Kasumi-1 (cell line): ENCODE results near the gene ZDHHC8.

Experiments used
- DNase-seq, 2 experiments: peaks; one replicate each; lab custom pipeline; 2025; lab: John Stamatoyannopoulos, UW

ZDHHC8 gene

GRCh38 chr22:20160041-20160440 lies 28.4 kb downstream of the ZDHHC8 start:
- DNase-seq, result no peak

DNA sequence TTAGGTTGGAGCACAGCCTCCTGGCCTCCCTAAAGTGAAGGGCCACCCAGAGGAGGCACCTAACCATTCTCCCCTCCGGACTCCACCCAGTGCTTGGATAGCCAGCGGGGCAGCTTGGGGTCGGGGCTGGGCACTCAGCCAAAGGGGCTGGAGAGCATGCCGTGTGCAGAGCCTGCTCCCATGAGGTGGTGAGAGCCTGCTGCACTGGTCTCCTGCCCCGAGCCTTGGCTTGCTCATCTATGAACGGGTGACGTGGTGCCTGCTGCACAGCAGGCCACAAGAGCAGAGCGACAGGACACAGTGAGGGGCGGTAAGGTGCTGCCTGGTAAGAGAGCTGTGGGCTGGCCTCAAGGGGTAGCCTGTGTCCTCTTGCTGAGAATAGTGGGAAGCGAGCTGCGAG lies 33.3 kb downstream of the ZDHHC8 start:
- DNase-seq, result no peak

DNA sequence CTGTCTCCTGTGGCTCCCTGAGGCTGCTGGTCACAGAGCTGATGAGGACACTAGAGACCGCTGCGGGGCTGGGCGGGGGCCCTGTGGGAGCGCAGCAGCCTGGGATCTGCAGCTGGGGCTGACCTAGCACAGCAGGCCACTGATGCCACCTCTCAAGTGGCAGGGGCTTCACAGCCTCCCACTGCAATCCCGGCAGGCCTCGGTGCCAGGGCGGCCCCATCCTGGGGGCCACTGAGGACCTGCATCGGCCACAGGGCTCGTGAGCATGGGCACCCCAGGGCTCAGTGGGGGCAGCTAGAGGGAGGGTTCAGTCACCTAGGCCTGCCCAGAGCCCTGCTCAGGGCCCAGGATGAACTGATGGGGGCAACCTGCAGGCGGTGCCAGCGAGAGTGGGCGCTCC lies 33.8 kb downstream of the ZDHHC8 start:
- DNase-seq, result no peak

DNA sequence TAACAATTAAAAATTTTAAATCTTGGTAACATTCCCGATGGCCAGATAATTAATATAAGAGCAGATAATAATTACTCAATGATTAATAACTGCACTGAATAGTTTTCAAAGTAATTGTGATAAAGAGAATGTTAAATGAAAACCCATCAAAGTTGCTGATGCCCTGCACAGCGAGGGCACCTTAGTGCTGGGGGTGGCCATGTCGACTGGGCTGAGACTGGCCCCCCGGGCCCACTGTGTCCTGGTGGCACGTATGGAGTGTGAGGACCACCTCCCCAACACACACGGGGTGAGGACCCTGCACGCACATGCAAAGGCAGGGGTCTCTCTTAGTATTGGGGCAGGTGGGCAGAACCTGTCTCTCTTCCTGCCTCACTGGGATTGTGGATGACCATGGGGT lies 34.3 kb downstream of the ZDHHC8 start:
- DNase-seq, result no peak

DNA sequence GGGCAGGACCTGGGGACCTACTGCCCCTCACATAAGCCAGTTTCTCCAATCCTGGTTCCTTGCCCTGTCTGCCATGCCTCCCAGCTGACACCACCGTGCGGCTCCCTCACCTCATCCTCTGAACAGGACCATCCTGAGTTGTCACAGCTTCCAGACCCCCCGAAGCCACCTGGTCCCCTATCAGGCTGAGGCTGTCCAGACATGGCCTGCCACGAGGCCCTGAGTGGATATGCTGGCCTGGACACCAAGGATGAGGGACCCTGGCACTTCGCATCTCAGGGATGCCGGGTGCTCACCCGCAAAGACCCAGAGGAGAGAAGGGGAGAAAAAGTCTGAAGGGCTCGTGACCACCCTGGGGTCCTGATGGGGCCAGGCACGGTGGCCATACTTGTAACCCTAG lies 35.1 kb downstream of the ZDHHC8 start:
- DNase-seq, result no peak

DNA sequence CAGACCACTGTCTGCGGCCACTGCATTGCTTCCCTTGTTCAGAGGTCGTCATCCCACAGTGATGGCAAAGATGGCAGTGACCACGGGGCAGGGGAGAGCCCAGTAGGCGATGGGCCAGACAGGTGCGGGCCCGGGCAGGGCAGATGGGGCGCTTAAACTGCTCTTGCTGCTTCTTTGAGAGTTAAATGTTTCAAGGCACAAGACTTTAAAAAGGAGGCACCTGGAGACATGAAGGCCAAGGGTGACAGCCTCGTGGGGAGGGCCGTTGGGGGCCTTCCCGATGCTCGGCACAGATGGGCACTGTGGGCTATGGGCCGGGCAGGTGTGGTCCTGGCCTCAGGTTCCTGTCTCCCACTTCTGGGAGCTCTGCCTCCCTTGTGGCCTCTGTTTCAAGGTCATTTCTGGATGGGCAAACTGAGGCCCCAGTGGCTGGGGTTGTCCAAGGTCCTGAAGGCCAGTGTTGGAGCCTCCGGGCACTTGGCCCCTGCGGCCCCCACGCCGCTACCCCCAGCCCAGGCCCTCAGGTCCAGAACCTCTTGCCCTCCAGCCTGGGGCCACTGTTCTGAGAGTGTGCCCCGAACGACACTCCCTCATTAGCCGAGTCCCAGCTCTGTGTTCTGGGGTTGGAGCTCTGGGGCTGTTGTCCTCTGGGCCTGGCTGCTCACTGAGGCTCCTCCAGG lies 36.2 kb downstream of the ZDHHC8 start:
- no peak for DNase-seq

DNA sequence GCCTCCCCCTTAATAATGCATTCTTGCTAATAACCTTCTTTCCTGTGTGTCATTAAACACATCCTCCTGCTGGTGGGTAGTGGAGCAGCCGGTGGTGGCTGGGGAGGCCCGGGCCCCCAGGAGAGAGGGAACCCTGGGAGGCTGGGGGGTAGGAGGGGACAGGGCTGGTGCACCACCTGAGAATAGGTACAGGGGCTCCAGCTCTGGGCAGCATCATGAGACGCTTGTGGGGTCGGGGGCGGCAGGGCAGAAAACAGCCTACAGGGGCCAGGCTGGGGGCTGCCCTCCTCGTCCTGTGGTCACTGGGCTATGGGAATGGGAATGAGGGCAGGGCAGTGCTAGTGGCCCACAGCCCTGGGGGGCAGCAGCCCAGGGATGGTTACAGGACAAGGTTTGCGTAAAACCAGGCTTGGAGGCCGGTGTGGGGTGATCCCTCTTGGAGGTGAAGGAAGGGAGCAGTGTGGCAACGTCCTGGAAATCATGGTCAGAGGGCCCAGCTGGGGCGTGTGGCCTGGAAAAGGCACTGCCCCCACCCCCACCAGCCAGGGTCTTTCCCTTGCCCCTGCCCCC lies 37.7 kb downstream of the ZDHHC8 start:
- DNase-seq, result no peak

- DNase-seq, result no peak
Measured at GRCh38 chr22:20170170-20170569, 38.6 kb downstream of the ZDHHC8 start.

- DNase-seq, result no peak
Measured at GRCh38 chr22:20171288-20172140, 39.9 kb downstream of the ZDHHC8 start.

- DNase-seq, result no peak
Measured at GRCh38 chr22:20172141-20172613, 40.6 kb downstream of the ZDHHC8 start.

DNA sequence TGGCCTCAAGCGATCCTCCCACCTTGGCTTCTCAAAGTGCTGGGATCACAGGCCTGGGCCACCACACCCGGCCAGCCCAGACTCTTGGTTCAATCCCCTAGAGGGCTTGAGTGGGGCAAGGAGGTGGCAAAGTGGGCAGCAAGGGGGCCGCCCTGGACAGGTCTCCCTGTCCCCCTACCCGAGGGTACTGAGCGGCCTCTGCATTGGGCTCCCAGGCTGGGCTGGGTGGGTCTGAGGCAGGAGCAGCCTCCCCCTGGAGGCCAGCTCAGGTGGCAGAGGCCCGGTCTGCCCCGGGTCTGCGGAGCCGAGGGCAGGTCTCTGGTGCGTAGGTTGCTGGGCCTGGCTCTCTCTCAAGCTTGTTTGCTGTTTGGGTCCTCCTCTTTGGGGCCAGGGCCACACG lies 41.6 kb downstream of the ZDHHC8 start:
- DNase-seq, result no peak

DNA sequence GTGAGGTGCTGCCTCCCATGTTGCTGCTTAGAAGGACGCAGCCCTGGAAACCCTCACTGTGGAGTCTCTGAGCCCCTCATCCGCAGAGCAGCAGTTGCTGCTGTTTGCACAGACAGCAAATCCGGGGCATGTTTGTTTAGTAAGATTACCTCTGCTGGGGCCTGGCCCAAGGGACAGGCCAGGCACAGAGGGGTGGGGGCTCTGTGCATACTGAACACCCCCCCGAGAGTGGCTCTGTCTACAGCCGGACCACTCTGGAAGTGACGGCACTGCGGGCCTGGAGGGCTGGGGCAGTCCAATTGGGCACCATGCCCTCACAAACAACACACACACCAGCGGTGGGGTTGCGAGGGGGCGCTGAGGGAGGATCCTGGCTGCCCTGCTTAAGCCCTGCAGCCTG lies 42.2 kb downstream of the ZDHHC8 start:
- DNase-seq, result no peak

DNA sequence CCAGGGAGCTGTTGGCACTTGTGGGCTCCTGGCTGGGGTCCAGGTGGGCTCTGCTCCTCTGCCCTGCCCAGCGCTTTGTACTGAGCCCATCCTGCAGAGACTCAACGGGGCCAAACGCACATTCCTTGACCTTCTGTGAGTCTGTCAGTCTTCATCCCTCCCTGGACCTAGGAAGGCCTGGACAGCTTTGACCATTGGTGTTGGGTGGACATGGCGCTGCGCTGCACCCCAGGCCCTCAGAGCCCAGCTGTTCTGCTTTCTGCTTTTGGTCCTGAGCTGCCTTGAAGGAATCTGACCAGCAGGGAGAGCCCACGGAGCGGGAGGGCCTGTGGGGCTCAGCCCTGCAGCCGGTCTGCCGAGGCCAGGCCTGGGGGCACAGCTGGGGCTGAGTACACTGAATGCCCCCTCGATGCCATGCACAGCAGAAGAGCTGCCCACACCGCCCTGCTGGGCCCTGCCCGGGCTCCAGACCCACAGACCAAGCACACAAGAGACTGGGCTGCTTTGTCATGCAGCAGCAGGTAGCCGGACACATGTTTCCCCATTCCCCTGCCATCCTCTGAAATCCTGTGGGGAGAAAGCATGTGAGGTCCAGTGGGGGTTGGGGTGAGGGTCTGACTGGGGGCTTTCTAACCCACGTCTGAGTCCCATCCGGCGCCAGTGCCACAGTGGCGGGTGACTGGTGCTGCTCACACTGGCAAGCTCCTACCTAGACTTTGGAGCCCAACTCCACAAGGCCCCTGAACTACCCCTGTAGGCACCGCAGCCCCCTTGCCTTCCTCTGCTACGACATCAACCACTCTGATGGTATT lies 43.4 kb downstream of the ZDHHC8 start:
- peak in 1 of 2 experiments; percentile 23 for DNase-seq

- no peak for DNase-seq
Measured at GRCh38 chr22:20175597-20175900, 43.9 kb downstream of the ZDHHC8 start.

DNA sequence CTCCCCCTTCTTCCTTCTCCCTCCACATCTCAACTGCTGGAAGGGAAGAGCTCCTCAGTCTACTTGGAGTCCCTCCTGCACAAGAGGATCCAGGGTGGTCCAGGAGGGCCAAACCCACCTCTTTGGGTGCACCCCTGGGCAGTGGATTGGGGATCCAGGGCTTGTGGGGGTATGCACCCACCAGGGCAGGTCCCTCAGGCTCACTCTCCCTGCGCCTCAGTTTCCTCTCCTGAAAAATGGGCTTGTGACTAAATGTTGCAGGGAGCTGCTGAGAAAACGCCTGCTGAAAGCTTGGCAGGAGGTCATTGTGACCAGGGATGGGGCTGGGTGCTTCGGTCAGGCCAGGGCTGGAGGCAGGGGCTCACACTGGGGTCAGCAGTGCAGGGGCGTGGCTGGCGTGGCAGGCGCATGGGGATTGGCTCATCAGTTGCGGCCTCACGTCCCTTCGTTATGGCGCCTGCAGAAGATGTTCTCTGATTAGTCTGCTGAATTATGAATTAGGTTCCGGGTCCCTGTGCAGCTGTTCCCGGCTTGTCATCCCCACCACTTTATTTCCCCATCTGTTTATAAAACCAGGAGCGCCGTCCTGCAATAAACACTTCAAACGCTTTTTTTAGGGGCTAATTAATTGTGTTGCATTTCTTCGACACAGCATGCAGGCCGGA lies 44.9 kb downstream of the ZDHHC8 start:
- DNase-seq, result no peak

GRCh38 chr22:20177217-20177911 lies 45.8 kb downstream of the ZDHHC8 start:
- DNase-seq, result no peak

GRCh38 chr22:20178075-20178914 lies 46.7 kb downstream of the ZDHHC8 start:
- DNase-seq, result no peak

- no peak for DNase-seq
Measured at GRCh38 chr22:20178915-20179227, 47.3 kb downstream of the ZDHHC8 start.

DNA sequence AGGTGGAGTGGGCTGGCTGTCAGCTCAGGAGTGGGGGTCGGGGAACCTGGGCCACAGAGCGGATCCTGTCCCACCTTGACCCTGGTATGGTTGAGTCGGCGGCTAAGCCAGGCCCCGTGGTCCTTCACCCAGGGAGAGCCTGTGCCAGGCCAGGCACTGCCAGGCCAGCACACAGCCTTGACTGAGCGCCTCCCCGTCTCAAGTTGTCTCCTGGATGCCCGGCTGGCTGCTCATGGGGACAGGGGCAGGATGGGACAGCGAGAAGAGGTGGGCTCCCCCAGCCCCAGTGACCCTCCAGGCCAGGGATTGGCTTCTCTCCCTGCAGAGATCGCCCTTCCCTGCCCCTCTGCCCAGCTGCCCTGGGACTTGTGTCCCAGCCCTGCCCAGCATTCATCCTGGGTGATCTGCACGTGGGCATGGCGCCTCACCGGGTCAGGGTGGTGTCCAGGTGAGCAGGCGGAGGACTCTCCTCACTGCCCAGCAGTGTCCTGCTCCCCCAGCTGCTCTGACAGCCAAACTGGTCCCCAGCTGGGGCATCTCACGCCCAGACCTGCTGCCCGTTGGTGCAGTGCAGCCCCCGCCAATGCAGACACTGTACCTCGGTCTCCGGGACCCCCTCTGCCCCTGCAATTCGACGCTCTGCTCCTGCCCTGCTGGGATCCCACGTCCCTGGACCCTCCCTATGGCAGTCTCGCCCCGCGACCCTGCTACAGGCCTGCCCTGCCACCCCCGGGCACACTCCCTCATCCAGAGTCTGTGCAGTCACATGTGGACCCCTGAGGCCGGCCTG lies 48.0 kb downstream of the ZDHHC8 start:
- DNase-seq, result no peak

GRCh38 chr22:20180245-20180630 lies 48.6 kb downstream of the ZDHHC8 start:
- DNase-seq, result no peak
